ENCODE results near the gene SSUH2.

- TF ChIP-seq CTCF (IDR thresholded peaks at IDR 0.05) (no peak), POLR2A (IDR thresholded peaks at IDR 0.05) (no peak)
Observed at GRCh38 chr3:8642001-8642400, 2.6 kb downstream of the SSUH2 start.

All from adrenal gland (tissue), 5 donors.